ENCODE data around the gene PPP1R3F.
A peak's percentile ranks its signal among the peaks of the same experiment; 100 is the strongest.

Gene PPP1R3F

GRCh38 chrX:49249616-49250015 is 20.0 kb upstream of the PPP1R3F start:
- no peak for DNase-seq

- DNase-seq, result no peak
These were observed 19.5 kb upstream of the PPP1R3F start for GRCh38 chrX:49250066-49250465.

GRCh38 chrX:49250578-49250977 is 19.0 kb upstream of the PPP1R3F start:
- no peak for DNase-seq

GRCh38 chrX:49251325-49251724 is 18.3 kb upstream of the PPP1R3F start:
- no peak for DNase-seq

- no peak for DNase-seq
These were observed 15.0 kb upstream of the PPP1R3F start for GRCh38 chrX:49254639-49255038.

GRCh38 chrX:49256268-49256995 is 13.2 kb upstream of the PPP1R3F start:
- no peak for DNase-seq

GRCh38 chrX:49257074-49257790 is 12.4 kb upstream of the PPP1R3F start:
- DNase-seq, result no peak

GRCh38 chrX:49257846-49258748 is 11.5 kb upstream of the PPP1R3F start:
- no peak for DNase-seq

- no peak for DNase-seq
These were observed 10.9 kb upstream of the PPP1R3F start for GRCh38 chrX:49258749-49259124.

GRCh38 chrX:49260221-49260985 is 9.2 kb upstream of the PPP1R3F start:
- DNase-seq, result no peak

GRCh38 chrX:49262603-49263002 is 7.0 kb upstream of the PPP1R3F start:
- no peak for DNase-seq

- DNase-seq, result no peak
These were observed 6.0 kb upstream of the PPP1R3F start for GRCh38 chrX:49263631-49264030.

- no peak for DNase-seq
These were observed 5.1 kb upstream of the PPP1R3F start, which contains the start of gene FOXP3 for GRCh38 chrX:49264460-49264859. Gene FOXP3 (minus strand): TSS chrX:49264710. CDS start chrX:49258505, 6,205 bp downstream.

GRCh38 chrX:49266523-49267445 is 2.8 kb upstream of the PPP1R3F start:
- no peak for DNase-seq

GRCh38 chrX:49268702-49269009 is 937 bp upstream of the PPP1R3F start:
- DNase-seq, result no peak

GRCh38 chrX:49269010-49269766 is 405 bp upstream of the PPP1R3F start:
- peak; percentile 81 to 99 (median 95) for DNase-seq

- peak in 2 of 3 experiments; percentile 41 to 59 for DNase-seq
These were observed 792 bp downstream of the PPP1R3F start for GRCh38 chrX:49270249-49270921.

- DNase-seq, result no peak
These were observed 1.7 kb downstream of the PPP1R3F start for GRCh38 chrX:49271341-49271740.

GRCh38 chrX:49272421-49272820 is 2.8 kb downstream of the PPP1R3F start:
- no peak for DNase-seq

- no peak for DNase-seq
These were observed 3.7 kb downstream of the PPP1R3F start for GRCh38 chrX:49273181-49273727.

Data from NCI-H1417 (cell line).